Epithelial cell of alveolus of lung (primary cell): ENCODE data around the gene OR52N5. TPM values are rescaled to one million over a fixed set of nuclear protein-coding genes. Genes with fewer than 3 reads are reported as not detected.

Experiments
- total RNA-seq: library from RNA; depleted of rRNA; stranded (reverse); fragments of >200 nt; gene quantifications from 2 replicates; pipeline ENCODE4 v1.2.1, GENCODE V29; 2015

Gene OR52N5
- total RNA-seq: not detected in 2 replicates

GRCh38 chr11:5783255-5783654, at the start of gene OR52N5:
OR52N5 (minus strand) TSS chr11:5783355; CDS start chr11:5778634, 4,721 bp downstream.

GRCh38 chr11:5808500-5809121, 25.5 kb upstream of the OR52N5 start, which contains the start of gene OR52N2:
OR52N2 (plus strand) TSS chr11:5808924; CDS start chr11:5820336, 11,412 bp downstream.

GRCh38 chr11:5791165-5791564, 8.0 kb upstream of the OR52N5 start, which contains the start of gene OR52N1:
OR52N1 (minus strand) TSS chr11:5791265; CDS start chr11:5788816, 2,449 bp downstream.

GRCh38 chr11:5753943-5754342, 29.2 kb downstream of the OR52N5 start, which contains the start of gene OR52N4:
OR52N4 (plus strand) TSS chr11:5754243; CDS start chr11:5754741, 498 bp downstream.

DNA sequence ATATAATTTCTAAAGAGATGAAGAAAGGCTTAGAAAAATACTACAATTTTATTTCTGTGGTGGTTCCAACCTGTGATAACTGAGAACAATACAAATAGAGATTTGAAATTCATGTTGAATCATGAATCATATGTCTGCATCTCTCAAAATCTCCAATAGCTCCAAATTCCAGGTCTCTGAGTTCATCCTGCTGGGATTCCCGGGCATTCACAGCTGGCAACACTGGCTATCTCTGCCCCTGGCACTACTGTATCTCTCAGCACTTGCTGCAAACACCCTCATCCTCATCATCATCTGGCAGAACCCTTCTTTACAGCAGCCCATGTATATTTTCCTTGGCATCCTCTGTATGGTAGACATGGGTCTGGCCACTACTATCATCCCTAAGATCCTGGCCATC, 46.8 kb downstream of the OR52N5 start, which contains the start of gene OR56B1:
Gene OR56B1 (plus strand): TSS at position 53 of the 400 bp plus-strand sequence. CDS start 69 bp downstream, at position 122.

Other genes with a start within 250 kb of the OR52N5 start
- gene OR52H1, start 234.8 kb downstream of the OR52N5 start, total RNA-seq: 0.16 TPM in 1 of 2 replicates, not detected in the other
- gene OR52B6, start 202.5 kb downstream of the OR52N5 start, total RNA-seq: not detected in 2 replicates
- 2.6 and 5.6 TPM in 2 replicates for gene TRIM6, start 186.7 kb downstream of the OR52N5 start, total RNA-seq
- gene TRIM34, start 158.4 kb downstream of the OR52N5 start, total RNA-seq: 8.0 and 10.4 TPM in 2 replicates
- 28.4 and 30.4 TPM in 2 replicates for gene TRIM5, start 98.3 kb downstream of the OR52N5 start, total RNA-seq
- 9.3 and 28.7 TPM in 2 replicates for gene TRIM22, start 93.6 kb downstream of the OR52N5 start, total RNA-seq
- gene OR56B1, start 46.9 kb downstream of the OR52N5 start, total RNA-seq: not detected in 2 replicates
- gene OR52N4, start 29.1 kb downstream of the OR52N5 start, total RNA-seq: not detected in 2 replicates
- not detected in 2 replicates for gene OR52N1, start 7.9 kb upstream of the OR52N5 start, total RNA-seq
- not detected in 2 replicates for gene OR52N2, start 25.6 kb upstream of the OR52N5 start, total RNA-seq
- gene OR52E6, start 58.5 kb upstream of the OR52N5 start, total RNA-seq: not detected in 2 replicates
- not detected in 2 replicates for gene OR52E8, start 74.3 kb upstream of the OR52N5 start, total RNA-seq
- not detected in 2 replicates for gene OR52E4, start 97.3 kb upstream of the OR52N5 start, total RNA-seq
- gene OR52E5, start 109.9 kb upstream of the OR52N5 start, total RNA-seq: not detected in 2 replicates
- gene OR56A3, start 158.9 kb upstream of the OR52N5 start, total RNA-seq: not detected in 2 replicates
- gene OR56A5, start 185.1 kb upstream of the OR52N5 start, total RNA-seq: not detected in 2 replicates
- gene OR52L1, start 203.6 kb upstream of the OR52N5 start, total RNA-seq: not detected in 2 replicates
- not detected in 2 replicates for gene OR56A4, start 223.6 kb upstream of the OR52N5 start, total RNA-seq
- not detected in 2 replicates for gene OR56A1, start 247.4 kb upstream of the OR52N5 start, total RNA-seq